Prostate gland (tissue), 2 donors: ENCODE results near the gene RNF25.

ENCODE experiments used
- CTCF ChIP-seq, 4 experiments: fragments of 200-600 bp in 2 of 4; fragments of 450-650 bp in 2 of 4; sonication (generic) in 2 of 4; IDR thresholded peaks; 1 replicate in 3 of 4; 2 replicates in 1 of 4; pipeline ENCODE4 v1.5.1; 2016 to 2019; ENCODE audit warnings: antibody characterized with exemption in 4 of 4, mild to moderate bottlenecking in 2 of 4, moderate library complexity in 2 of 4
- POLR2A ChIP-seq: fragments of 450-650 bp; IDR thresholded peaks from one replicate; pipeline ENCODE4 v1.6.1; 2016; ENCODE audit warnings: antibody characterized with exemption, mild to moderate bottlenecking
- POLR2AphosphoS5 ChIP-seq: sonication (generic); formaldehyde crosslinking; IDR thresholded peaks from one replicate; pipeline ENCODE4 v1.6.1; 2017; ENCODE audit warnings: antibody characterized with exemption

GRCh38 chr2:218701806-218702205 is 30.0 kb upstream of the RNF25 start:
- TF ChIP-seq CTCF (IDR thresholded peaks at IDR 0.05) (no peak), POLR2A (no peak), POLR2AphosphoS5 (no peak)
